Stomach (tissue), 9 donors: ENCODE results near the gene CYP1A2. TPM values are rescaled to one million over a fixed set of nuclear protein-coding genes. Genes with fewer than 3 reads are reported as not detected.
A peak's percentile ranks its signal among the peaks of the same experiment; 100 is the strongest.
"Not testable (repeated sequence)": the region's sequence is repeated elsewhere in the genome, so short reads cannot be mapped to it uniquely, and the experiment has no call there.

Experiments
- DNase-seq, 2 donors: peaks; one replicate each; pipeline versions ENCODE4 v3.0.0 to v3.0.0-alpha.2; 2013 to 2019
- H3K27ac ChIP-seq, 5 donors: fragments of 200-600 bp in 4 of 5; sonication (generic) in 4 of 5; one replicate each; pipeline ENCODE4 v1.5.1; 2013 to 2019; ENCODE audit warnings: mild to moderate bottlenecking in 1 of 5, moderate library complexity in 1 of 5
- H3K27me3 ChIP-seq, 3 donors: fragments of 200-600 bp; sonication (generic); one replicate each; pipeline ENCODE4 v1.5.1; 2017 to 2019; ENCODE audit warnings: mixed run types in 1 of 3
- H3K36me3 ChIP-seq, 4 donors: fragments of 200-600 bp; sonication (generic); 1 replicate in 3 of 4; 2 replicates in 1 of 4; pipeline ENCODE4 v1.5.1; 2016 to 2019
- H3K4me1 ChIP-seq, 4 donors: fragments of 200-600 bp; sonication (generic); one replicate each; pipeline ENCODE4 v1.5.1; 2016 to 2019
- H3K4me3 ChIP-seq, 4 donors: fragments of 200-600 bp; sonication (generic) in 3 of 4; one replicate each; pipeline ENCODE4 v1.5.1; 2016 to 2019; ENCODE audit warnings: mild to moderate bottlenecking in 1 of 4
- H3K9me3 ChIP-seq, 4 donors: fragments of 200-600 bp; sonication (generic); one replicate each; pipeline ENCODE4 v1.5.1; 2016 to 2019
- CTCF ChIP-seq, 7 experiments: fragments of 450-650 bp in 4 of 7; fragments of 200-600 bp in 3 of 7; sonication (generic) in 3 of 7; IDR thresholded peaks; one replicate each; pipeline ENCODE4 v1.5.1; 2016 to 2019; ENCODE audit warnings: antibody characterized with exemption in 7 of 7, control low read depth in 2 of 7, mild to moderate bottlenecking in 1 of 7
- EP300 ChIP-seq: sonication (generic); formaldehyde crosslinking; IDR thresholded peaks from one replicate; pipeline ENCODE4 v1.6.1; 2017; ENCODE audit warnings: antibody characterized with exemption
- POLR2A ChIP-seq, 4 donors: fragments of 450-650 bp; IDR thresholded peaks; one replicate each; pipeline ENCODE4 v1.6.1; 2016; ENCODE audit warnings: antibody characterized with exemption in 4 of 4, control low read depth in 2 of 4, mild to moderate bottlenecking in 1 of 4, moderate library complexity in 1 of 4
- POLR2AphosphoS5 ChIP-seq, 3 donors: sonication (generic); formaldehyde crosslinking; IDR thresholded peaks; one replicate each; pipeline ENCODE4 v1.6.1; 2016; ENCODE audit warnings: antibody characterized with exemption in 3 of 3
- WGBS, 5 donors: extraction: QIAGEN DNeasy Blood & Tissue Kit in 3 of 5; methylation state at CpG; one replicate each; pipeline versions ENCODE4 v1.1.5 to v1.1.7; 2013 to 2018; 5-methylcytosine and 5-hydroxymethylcytosine counted together
- intact Hi-C: fragments of 100-400 bp; cut with DNase I; formaldehyde crosslinking; loops from one replicate; pipeline ENCODE4 v1.15.1; 2023; ENCODE audit warnings: low total_unique reads
- polyA plus RNA-seq, 3 donors: library from polyadenylated mRNA; stranded (reverse); fragments of 200-250 nt; gene quantifications; one replicate each; pipeline ENCODE4 v1.2.3, GENCODE V29; 2013
- total RNA-seq, 5 donors: library from RNA; depleted of rRNA; stranded (reverse); fragments of >200 nt; gene quantifications; one replicate each; pipeline versions ENCODE4 v1.1.0 to v1.2.3, GENCODE V29; 2014 to 2016
- donor health status: healthy with polysubstance abuse.
- donor health status: Bipolar disorder and iron deficiency.
- donor health status: healthy.

The CYP1A2 gene
- total and polyA plus RNA-seq, 8 donors: not detected

- no peaks in the 10 kb centered on the region for H3K27me3 ChIP-seq
- TF ChIP-seq EP300 (no peak), POLR2A (IDR thresholded peaks at IDR 0.05) (no peak), CTCF (IDR thresholded peaks at IDR 0.05) (no peak), POLR2AphosphoS5 (IDR thresholded peaks at IDR 0.05) (no peak)
- H3K36me3 ChIP-seq: no peaks in the 10 kb centered on the region
- H3K4me3 ChIP-seq: peak overlapping the region in 2 of 4 donors; percentile 3 to 18
- intact Hi-C loops: no loop called here
- no peaks in the 10 kb centered on the region for H3K9me3 ChIP-seq
- WGBS, 5 donors: 68 to 77% (median 74%) methylated on average over 13 of the region's 13 CpGs
- no peak for DNase-seq
- peaks cover 85 to 94% (median 93%) of the 10 kb centered on the region in 4 donors for H3K4me1 ChIP-seq
- peak overlapping the region; percentile 35 to 95 (median 89) for H3K27ac ChIP-seq
Observed at GRCh38 chr15:74785194-74786032, 36.8 kb downstream of the CYP1A2 start.

GRCh38 chr15:74786081-74786480 lies 37.4 kb downstream of the CYP1A2 start:
- H3K27me3 ChIP-seq, intact Hi-C loops, DNase-seq, H3K9me3 ChIP-seq, H3K4me3 ChIP-seq, H3K36me3 ChIP-seq: not testable (repeated sequence)
- Histone ChIP-seq H3K4me1 (peaks cover 84 to 94% (median 93%) of the 10 kb centered on the region in 4 donors), H3K27ac (peak overlapping the region; percentile 49 to 95 (median 89))
- 66 to 78% (median 73%) methylated on average over 12 of the region's 12 CpGs for WGBS, 5 donors

- H3K4me1 ChIP-seq: peaks cover 84 to 94% (median 91%) of the 10 kb centered on the region in 4 donors
- DNase-seq: no peak
- no peaks in the 10 kb centered on the region for H3K36me3 ChIP-seq
- peak overlapping the region; percentile 49 to 95 (median 89) for H3K27ac ChIP-seq
- H3K9me3 ChIP-seq: no peaks in the 10 kb centered on the region
- WGBS, 5 donors: 53 to 67% (median 56%) methylated on average over 6 to 7 of the region's 7 CpGs
- H3K4me3 ChIP-seq: peak overlapping the region in 1 of 4 donors; percentile 10
- intact Hi-C loops: no loop called here
- TF ChIP-seq POLR2AphosphoS5 (IDR thresholded peaks at IDR 0.05) (no peak), CTCF (IDR thresholded peaks at IDR 0.05) (no peak), EP300 (no peak), POLR2A (IDR thresholded peaks at IDR 0.05) (no peak)
- no peaks in the 10 kb centered on the region for H3K27me3 ChIP-seq
Observed at GRCh38 chr15:74786551-74787165, 38.0 kb downstream of the CYP1A2 start.

GRCh38 chr15:74787251-74788041 lies 38.8 kb downstream of the CYP1A2 start:
- WGBS, 5 donors: 34 to 50% (median 41%) methylated on average over 9 to 13 of the region's 13 CpGs
- H3K4me3 ChIP-seq: peak overlapping the region in 3 of 4 donors; percentile 4 to 46 (median 21)
- peak in 3 of 7 experiments; percentile 14 to 45 (median 26) for TF ChIP-seq CTCF (IDR thresholded peaks at IDR 0.05)
- no peak for TF ChIP-seq EP300
- peak in 2 of 3 donors; percentile 15 to 62 for TF ChIP-seq POLR2AphosphoS5 (IDR thresholded peaks at IDR 0.05)
- TF ChIP-seq POLR2A (IDR thresholded peaks at IDR 0.05): no peak
- peak; percentile 72 to 87 for DNase-seq
- H3K27me3 ChIP-seq: no peaks in the 10 kb centered on the region
- H3K9me3 ChIP-seq: no peaks in the 10 kb centered on the region
- intact Hi-C loops: no loop called here
- no peaks in the 10 kb centered on the region for H3K36me3 ChIP-seq
- peaks cover 91 to 99% (median 97%) of the 10 kb centered on the region in 4 donors for H3K4me1 ChIP-seq
- peak overlapping the region; percentile 60 to 95 (median 89) for H3K27ac ChIP-seq
